MM.1S (cell line): ENCODE results near the gene NNAT.

ENCODE experiments used
- DNase-seq: peaks from one replicate; pipeline ENCODE4 v3.0.0-alpha.2; 2015
- H2AFZ ChIP-seq: fragments of 300-600 bp; sonication (generic); 2 replicates; pipeline ENCODE4 v1.6.0; 2016; ENCODE audit warnings: antibody characterized with exemption, low read length
- H3F3A ChIP-seq: fragments of 300-600 bp; sonication (generic); 2 replicates; pipeline ENCODE4 v1.6.1; 2016; ENCODE audit warnings: mild to moderate bottlenecking, antibody characterized with exemption, low read length, moderate library complexity, mixed read lengths; ENCODE audit not compliant: insufficient read depth
- H3K27ac ChIP-seq: fragments of 300-600 bp; sonication (generic); 2 replicates; pipeline ENCODE4 v1.5.1; 2016; ENCODE audit warnings: mild to moderate bottlenecking, low read length
- H3K27me3 ChIP-seq: fragments of 300-600 bp; sonication (generic); replicated peaks from 2 replicates; pipeline ENCODE4 v1.6.0; 2016; ENCODE audit warnings: low read length; ENCODE audit not compliant: insufficient read depth
- H3K36me3 ChIP-seq: fragments of 300-600 bp; sonication (generic); replicated peaks from 2 replicates; pipeline ENCODE4 v1.6.1; 2016; ENCODE audit warnings: mild to moderate bottlenecking, low read length, mixed read lengths; ENCODE audit not compliant: insufficient read depth
- H3K4me1 ChIP-seq: fragments of 300-600 bp; sonication (generic); 2 replicates; pipeline ENCODE4 v1.6.1; 2016; ENCODE audit warnings: low read length, mixed read lengths
- H3K4me2 ChIP-seq: fragments of 300-600 bp; sonication (generic); 2 replicates; pipeline ENCODE4 v1.6.0; 2016; ENCODE audit warnings: low read depth, low read length
- H3K4me3 ChIP-seq: fragments of 300-600 bp; sonication (generic); 2 replicates; pipeline ENCODE4 v1.5.1; 2016; ENCODE audit warnings: low read length, mixed read lengths
- H3K79me2 ChIP-seq: fragments of 300-600 bp; sonication (generic); 2 replicates; pipeline ENCODE4 v1.6.1; 2016; ENCODE audit warnings: mixed run types, low read length, mixed read lengths
- H3K9ac ChIP-seq: fragments of 300-600 bp; sonication (generic); 2 replicates; pipeline ENCODE4 v1.6.1; 2016; ENCODE audit warnings: low read length, mixed read lengths
- H3K9me2 ChIP-seq: fragments of 300-600 bp; sonication (generic); replicated peaks from 2 replicates; pipeline ENCODE4 v1.6.1; 2016; ENCODE audit warnings: mild to moderate bottlenecking, low read length, mixed read lengths; ENCODE audit not compliant: insufficient read depth
- H3K9me3 ChIP-seq: fragments of 300-600 bp; sonication (generic); replicated peaks from 2 replicates; pipeline ENCODE4 v1.6.1; 2016; ENCODE audit warnings: mild to moderate bottlenecking, low read length, mixed read lengths; ENCODE audit not compliant: insufficient read depth
- H4K20me1 ChIP-seq: fragments of 300-600 bp; sonication (generic); 2 replicates; pipeline ENCODE4 v1.6.1; 2016; ENCODE audit warnings: mild to moderate bottlenecking, low read length, moderate library complexity, mixed read lengths; ENCODE audit not compliant: insufficient read depth
- CTCF ChIP-seq: fragments of 300-600 bp; sonication (generic); IDR thresholded peaks from 2 replicates; pipeline ENCODE4 v1.5.1; 2016; ENCODE audit warnings: antibody characterized with exemption, low read length, mixed read lengths
- EZH2 ChIP-seq: fragments of 300-600 bp; sonication (generic); optimal IDR thresholded peaks from 2 replicates; pipeline ENCODE3; 2017; ENCODE audit warnings: low read depth, mild to moderate bottlenecking, antibody characterized with exemption, low read length, mixed read lengths
- EZH2phosphoT487 ChIP-seq: fragments of 300-600 bp; sonication (generic); IDR thresholded peaks from 2 replicates; pipeline ENCODE4 v1.6.1; 2018; ENCODE audit warnings: antibody characterized with exemption, low read length

The NNAT gene

GRCh38 chr20:37564388-37565133 is 43.5 kb downstream of the NNAT start:
- no peaks in the 10 kb centered on the region for H3K79me2 ChIP-seq
- no peak overlapping the region; the same call in 1 of the 2 replicates for H3K4me3 ChIP-seq
- TF ChIP-seq EZH2 (no peak), CTCF (peak; percentile 89)
- no peaks in the 10 kb centered on the region for H3K4me1 ChIP-seq
- H3K27ac ChIP-seq, result no peak overlapping the region
- peak; percentile 24 for DNase-seq
- no peaks in the 10 kb centered on the region for H4K20me1 ChIP-seq
- no peaks in the 10 kb centered on the region for H3K9me2 ChIP-seq
- H3K9me3 ChIP-seq, result no peaks in the 10 kb centered on the region
- no peak overlapping the region for H3K9ac ChIP-seq
- H3K27me3 ChIP-seq, result peaks cover 52% of the 10 kb centered on the region
- H3K36me3 ChIP-seq, result no peaks in the 10 kb centered on the region
- H3F3A ChIP-seq, result no peaks in the 10 kb centered on the region
- peak overlapping the region; percentile 69 for H2AFZ ChIP-seq
- H3K4me2 ChIP-seq, result peak overlapping the region; percentile 54; the same call in 1 of the 2 replicates

- H3K36me3 ChIP-seq, result no peaks in the 10 kb centered on the region
- H3K79me2 ChIP-seq, result no peaks in the 10 kb centered on the region
- H4K20me1 ChIP-seq, result no peaks in the 10 kb centered on the region
- H3F3A ChIP-seq, result no peaks in the 10 kb centered on the region
- H3K4me3 ChIP-seq, result no peak overlapping the region
- peaks cover 54% of the 10 kb centered on the region for H3K27me3 ChIP-seq
- no peak overlapping the region for H3K9ac ChIP-seq
- no peak for DNase-seq
- H3K9me3 ChIP-seq, result no peaks in the 10 kb centered on the region
- no peaks in the 10 kb centered on the region for H3K4me1 ChIP-seq
- H3K4me2 ChIP-seq, result no peak overlapping the region
- no peak overlapping the region for H2AFZ ChIP-seq
- no peak overlapping the region for H3K27ac ChIP-seq
- H3K9me2 ChIP-seq, result no peaks in the 10 kb centered on the region
- TF ChIP-seq CTCF (no peak), EZH2phosphoT487 (no peak), EZH2 (no peak)
These were observed 44.2 kb downstream of the NNAT start for GRCh38 chr20:37565134-37565811.

- no peaks in the 10 kb centered on the region for H3F3A ChIP-seq
- peaks cover 63% of the 10 kb centered on the region for H3K27me3 ChIP-seq
- H3K4me2 ChIP-seq, result no peak overlapping the region
These were observed 45.7 kb downstream of the NNAT start for GRCh38 chr20:37566590-37567330.

More at GRCh38 chr20:37566590-37567330, 45.7 kb downstream of the NNAT start:
- Histone ChIP-seq H3K4me3 (no peak overlapping the region), H3K9me3 (no peaks in the 10 kb centered on the region), H3K36me3 (no peaks in the 10 kb centered on the region), H3K27ac (no peak overlapping the region), H3K4me1 (no peaks in the 10 kb centered on the region), H3K9ac (no peak overlapping the region), H2AFZ (no peak overlapping the region), H3K79me2 (no peaks in the 10 kb centered on the region), H4K20me1 (no peaks in the 10 kb centered on the region), H3K9me2 (no peaks in the 10 kb centered on the region)
- DNase-seq, result no peak
- no peak for TF ChIP-seq EZH2phosphoT487
- TF ChIP-seq EZH2, result no peak
